ENCODE results near the gene PAPLN. TPM values are rescaled to one million over a fixed set of nuclear protein-coding genes. Genes with fewer than 3 reads are reported as not detected.

Gene PAPLN
- total RNA-seq, 1 experiment from 2014 or later, result 3.0 TPM

GRCh38 chr14:73203527-73203926, 33.8 kb upstream of the PAPLN start:
- no peak overlapping the region for H3K4me3 ChIP-seq (ENCODE audit: low read depth, low read length)
- H3K27me3 ChIP-seq (replicated peaks; ENCODE audit: control insufficient read depth, insufficient read depth, low read length), result no peaks in the 10 kb centered on the region
- peaks cover 2% of the 10 kb centered on the region; the same call in 1 of the 2 replicates for H3K36me3 ChIP-seq (ENCODE audit: control insufficient read depth, insufficient read depth, low read length)
- no peak for TF ChIP-seq CTCF (IDR thresholded peaks at IDR 0.05; ENCODE audit: insufficient read depth in 1 of 2, low read depth in 1 of 2, low read length in 1 of 2, severe bottlenecking in 1 of 2, unreplicated experiment in 1 of 2)
- Mint-ChIP-seq H3K4me1 (ENCODE audit: low read depth, unreplicated experiment) (no peaks in the 10 kb centered on the region), H3K9me3 (ENCODE audit: unreplicated experiment) (peaks cover 10% of the 10 kb centered on the region), H3K4me3 (ENCODE audit: unreplicated experiment) (no peak overlapping the region), H3K27me3 (ENCODE audit: insufficient read depth, unreplicated experiment) (no peaks in the 10 kb centered on the region), H3K27ac (ENCODE audit: unreplicated experiment) (no peak overlapping the region), H3K36me3 (ENCODE audit: insufficient read depth, unreplicated experiment) (peaks cover 80% of the 10 kb centered on the region)
- intact Hi-C loops (cut with micrococcal nuclease; ENCODE audit: unreplicated experiment), result no loop called here
- ChIA-PET POLR2A (no interaction called here), CTCF (no interaction called here)
- no peaks in the 10 kb centered on the region for H3K4me1 ChIP-seq
- DNase-seq, result no peak
- BruUV-seq (replicated peaks), result no TSS peak
- no peaks in the 10 kb centered on the region for H3K9me3 ChIP-seq

- intact Hi-C loops (cut with micrococcal nuclease; ENCODE audit: unreplicated experiment), result no loop called here
- no peak for DNase-seq
- BruUV-seq (replicated peaks), result no TSS peak
- Mint-ChIP-seq H3K27ac (ENCODE audit: unreplicated experiment) (no peak overlapping the region), H3K4me1 (ENCODE audit: low read depth, unreplicated experiment) (no peaks in the 10 kb centered on the region), H3K36me3 (ENCODE audit: insufficient read depth, unreplicated experiment) (peaks cover 73% of the 10 kb centered on the region), H3K4me3 (ENCODE audit: unreplicated experiment) (no peak overlapping the region), H3K27me3 (ENCODE audit: insufficient read depth, unreplicated experiment) (no peaks in the 10 kb centered on the region), H3K9me3 (ENCODE audit: unreplicated experiment) (peaks cover 10% of the 10 kb centered on the region)
- no peaks in the 10 kb centered on the region for H3K4me1 ChIP-seq
- H3K4me3 ChIP-seq (ENCODE audit: low read depth, low read length), result no peak overlapping the region
- no peaks in the 10 kb centered on the region; the same call in 1 of the 2 replicates for H3K36me3 ChIP-seq (ENCODE audit: control insufficient read depth, insufficient read depth, low read length)
- no peaks in the 10 kb centered on the region for H3K9me3 ChIP-seq
- CTCF ChIA-PET, result no interaction called here
- no peaks in the 10 kb centered on the region for H3K27me3 ChIP-seq (replicated peaks; ENCODE audit: control insufficient read depth, insufficient read depth, low read length)
- POLR2A ChIA-PET, result no interaction called here
- no peak for TF ChIP-seq CTCF (IDR thresholded peaks at IDR 0.05; ENCODE audit: insufficient read depth in 1 of 2, low read depth in 1 of 2, low read length in 1 of 2, severe bottlenecking in 1 of 2, unreplicated experiment in 1 of 2)
Observed at GRCh38 chr14:73207615-73208014, 29.7 kb upstream of the PAPLN start.

GRCh38 chr14:73208390-73208789, 28.9 kb upstream of the PAPLN start:
- intact Hi-C loops (cut with micrococcal nuclease; ENCODE audit: unreplicated experiment), result no loop called here
- peaks cover 10% of the 10 kb centered on the region for H3K9me3 Mint-ChIP-seq (ENCODE audit: unreplicated experiment)
- no TSS peak for BruUV-seq (replicated peaks)
- no peak overlapping the region for H3K27ac Mint-ChIP-seq (ENCODE audit: unreplicated experiment)
- no peaks in the 10 kb centered on the region for H3K4me1 ChIP-seq
- no peak for TF ChIP-seq CTCF (IDR thresholded peaks at IDR 0.05; ENCODE audit: insufficient read depth in 1 of 2, low read depth in 1 of 2, low read length in 1 of 2, severe bottlenecking in 1 of 2, unreplicated experiment in 1 of 2)
- ChIA-PET CTCF (no interaction called here), POLR2A (no interaction called here)
- no peaks in the 10 kb centered on the region for H3K27me3 Mint-ChIP-seq (ENCODE audit: insufficient read depth, unreplicated experiment)
- H3K4me3 Mint-ChIP-seq (ENCODE audit: unreplicated experiment), result no peak overlapping the region
- H3K4me1 Mint-ChIP-seq (ENCODE audit: low read depth, unreplicated experiment), result no peaks in the 10 kb centered on the region
- H3K4me3 ChIP-seq (ENCODE audit: low read depth, low read length), result no peak overlapping the region
- H3K27me3 ChIP-seq (replicated peaks; ENCODE audit: control insufficient read depth, insufficient read depth, low read length), result no peaks in the 10 kb centered on the region
- no peak for DNase-seq
- H3K36me3 ChIP-seq (ENCODE audit: control insufficient read depth, insufficient read depth, low read length), result no peaks in the 10 kb centered on the region; the same call in 1 of the 2 replicates
- H3K9me3 ChIP-seq, result no peaks in the 10 kb centered on the region
- peaks cover 73% of the 10 kb centered on the region for H3K36me3 Mint-ChIP-seq (ENCODE audit: insufficient read depth, unreplicated experiment)
